Lower leg skin (tissue), 4 donors: ENCODE data around the gene MRPL17. TPM values are rescaled to one million over a fixed set of nuclear protein-coding genes. Genes with fewer than 3 reads are reported as not detected.

ENCODE experiments used
- DNase-seq, 2 donors: peaks; one replicate each; pipeline ENCODE4 v3.0.0-alpha.2; 2019; ENCODE audit warnings: low spot score in 2 of 2
- H3K4me3 ChIP-seq: fragments of 200-600 bp; sonication (generic); 2 replicates; pipeline ENCODE4 v1.5.1; 2017; ENCODE audit warnings: mild to moderate bottlenecking, low read depth; ENCODE audit not compliant: poor library complexity, severe bottlenecking
- POLR2A ChIP-seq, 2 donors: fragments of 450-650 bp; IDR thresholded peaks; one replicate each; pipeline ENCODE4 v1.6.1; 2016 to 2017; ENCODE audit warnings: antibody characterized with exemption in 2 of 2, mild to moderate bottlenecking in 1 of 2, moderate library complexity in 1 of 2
- WGBS, 2 donors: methylation state at CpG; one replicate each; pipeline ENCODE4 v1.1.5; 2018; 5-methylcytosine and 5-hydroxymethylcytosine counted together
- intact Hi-C: fragments of 100-400 bp; cut with DNase I; formaldehyde crosslinking; loops from one replicate; pipeline ENCODE4 v1.15.0; 2023; ENCODE audit warnings: low total_unique reads
- total RNA-seq, 4 donors: library from RNA; depleted of rRNA; stranded (reverse); fragments of >200 nt; gene quantifications; one replicate each; pipeline ENCODE4 v1.1.0, GENCODE V29; 2016
- TF ChIP-seq, protein P1 (sequence below), 3 donors: fragments of 450-650 bp; IDR thresholded peaks; one replicate each; pipeline ENCODE4 v1.5.1; 2016; ENCODE audit warnings: antibody characterized with exemption in 3 of 3, mild to moderate bottlenecking in 3 of 3, moderate library complexity in 2 of 3

Gene MRPL17
- 100 to 1,000 TPM in 1 of 4 donors, 10 to 100 TPM in 3; 16.8 to 115 (median 30.5) TPM for total RNA-seq

DNA sequence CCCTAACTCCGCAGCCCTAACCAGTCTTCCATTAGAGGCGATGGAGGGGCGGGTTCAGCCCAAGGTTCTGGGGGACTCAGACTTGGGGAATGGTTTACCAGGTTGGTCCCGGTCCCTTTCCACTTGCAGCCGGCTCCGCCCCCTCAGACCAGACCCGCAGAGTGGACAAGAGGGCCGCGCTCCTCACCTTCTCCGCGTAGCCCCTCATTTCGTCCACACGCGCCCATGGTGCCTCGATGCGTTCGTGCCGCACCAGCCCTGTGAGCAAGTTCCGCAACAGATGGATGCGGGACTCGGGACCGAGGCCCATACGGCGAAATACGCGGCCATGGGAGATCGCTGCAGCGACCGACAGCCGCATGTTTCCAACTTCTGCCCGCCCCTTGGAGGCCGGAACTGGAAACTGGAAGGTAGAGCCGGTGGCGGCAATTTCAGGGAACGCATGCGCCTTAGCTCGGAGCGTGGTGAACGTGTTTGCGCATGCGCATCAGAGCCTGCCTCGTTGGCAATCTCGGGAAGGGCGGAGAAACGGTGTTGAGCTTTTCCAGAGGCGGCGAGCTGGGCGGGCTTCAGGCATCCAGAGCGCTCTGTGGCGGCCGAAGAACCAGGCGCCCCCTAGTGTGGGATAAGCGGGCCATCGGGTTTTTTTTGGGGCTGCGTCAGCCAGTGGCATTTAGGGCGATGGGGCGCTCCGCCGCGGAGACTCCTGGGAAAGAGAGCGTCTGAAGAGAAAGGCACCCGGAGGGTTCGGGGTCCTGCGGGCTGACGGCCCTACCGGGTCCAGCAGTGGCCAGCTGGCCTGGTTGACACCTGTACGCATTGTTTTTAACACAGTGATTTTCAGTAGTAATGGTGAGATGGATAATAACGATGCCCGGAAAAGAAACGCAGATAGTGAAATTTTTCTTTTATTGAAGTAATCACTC is at the start of gene MRPL17:
Gene MRPL17 (minus strand): TSS at position 405 of the 926 bp plus-strand sequence. CDS start 44 bp downstream, at position 361.
- peak; percentile 99 to 100 for DNase-seq
- intact Hi-C loops, result no loop called here
- 0% methylated on average over 52 to 68 of the region's 70 CpGs for whole genome bisulfite sequencing, 2 donors
- H3K4me3 ChIP-seq, result peak within 1 kb of the TSS; percentile 93
- TF ChIP-seq POLR2A (IDR thresholded peaks at IDR 0.05), result no peak
- TF ChIP-seq, protein P1, sequence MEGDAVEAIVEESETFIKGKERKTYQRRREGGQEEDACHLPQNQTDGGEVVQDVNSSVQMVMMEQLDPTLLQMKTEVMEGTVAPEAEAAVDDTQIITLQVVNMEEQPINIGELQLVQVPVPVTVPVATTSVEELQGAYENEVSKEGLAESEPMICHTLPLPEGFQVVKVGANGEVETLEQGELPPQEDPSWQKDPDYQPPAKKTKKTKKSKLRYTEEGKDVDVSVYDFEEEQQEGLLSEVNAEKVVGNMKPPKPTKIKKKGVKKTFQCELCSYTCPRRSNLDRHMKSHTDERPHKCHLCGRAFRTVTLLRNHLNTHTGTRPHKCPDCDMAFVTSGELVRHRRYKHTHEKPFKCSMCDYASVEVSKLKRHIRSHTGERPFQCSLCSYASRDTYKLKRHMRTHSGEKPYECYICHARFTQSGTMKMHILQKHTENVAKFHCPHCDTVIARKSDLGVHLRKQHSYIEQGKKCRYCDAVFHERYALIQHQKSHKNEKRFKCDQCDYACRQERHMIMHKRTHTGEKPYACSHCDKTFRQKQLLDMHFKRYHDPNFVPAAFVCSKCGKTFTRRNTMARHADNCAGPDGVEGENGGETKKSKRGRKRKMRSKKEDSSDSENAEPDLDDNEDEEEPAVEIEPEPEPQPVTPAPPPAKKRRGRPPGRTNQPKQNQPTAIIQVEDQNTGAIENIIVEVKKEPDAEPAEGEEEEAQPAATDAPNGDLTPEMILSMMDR (IDR thresholded peaks at IDR 0.05), result peak in 1 of 3 donors; percentile 77

GRCh38 chr11:6727971-6728760 is 45.0 kb upstream of the MRPL17 start:
- H3K4me3 ChIP-seq, result no peak overlapping the region
- intact Hi-C loops, result no loop called here
- 74 to 78% methylated on average over 6 of the region's 6 CpGs for WGBS, 2 donors
- TF ChIP-seq, protein P1 (IDR thresholded peaks at IDR 0.05), result no peak
- TF ChIP-seq POLR2A (IDR thresholded peaks at IDR 0.05), result no peak
- DNase-seq, result no peak

DNA sequence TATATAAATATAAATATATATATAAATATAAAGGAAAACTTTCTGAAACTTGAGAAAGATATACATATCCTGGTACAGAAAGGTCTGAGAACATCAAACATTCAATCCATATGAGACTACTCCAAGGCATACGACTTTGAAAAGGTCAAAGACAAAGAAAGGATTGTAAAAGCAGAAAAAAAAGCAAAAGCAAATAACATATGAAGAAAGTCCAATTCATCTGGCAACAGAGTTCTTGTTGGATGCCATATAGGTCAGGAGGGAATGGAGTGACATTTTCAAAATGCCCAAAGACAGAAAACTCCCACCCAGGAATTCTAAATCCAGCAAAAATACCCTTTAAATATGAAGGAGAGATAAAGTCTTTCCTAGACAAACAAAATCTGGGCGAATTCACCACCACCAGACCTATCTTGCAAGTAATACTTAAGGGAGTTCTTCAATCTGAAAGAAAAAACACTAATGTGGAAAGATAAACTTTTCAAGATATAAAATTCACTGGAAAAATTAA is 42.3 kb upstream of the MRPL17 start:
- TF ChIP-seq POLR2A (IDR thresholded peaks at IDR 0.05), result no peak
- TF ChIP-seq, protein P1 (IDR thresholded peaks at IDR 0.05), result no peak
- no peak for DNase-seq
- WGBS, 2 donors, result 67 to 69% methylated on average over 2 of the region's 2 CpGs
- H3K4me3 ChIP-seq, result no peak overlapping the region
- intact Hi-C loops, result no loop called here

DNA sequence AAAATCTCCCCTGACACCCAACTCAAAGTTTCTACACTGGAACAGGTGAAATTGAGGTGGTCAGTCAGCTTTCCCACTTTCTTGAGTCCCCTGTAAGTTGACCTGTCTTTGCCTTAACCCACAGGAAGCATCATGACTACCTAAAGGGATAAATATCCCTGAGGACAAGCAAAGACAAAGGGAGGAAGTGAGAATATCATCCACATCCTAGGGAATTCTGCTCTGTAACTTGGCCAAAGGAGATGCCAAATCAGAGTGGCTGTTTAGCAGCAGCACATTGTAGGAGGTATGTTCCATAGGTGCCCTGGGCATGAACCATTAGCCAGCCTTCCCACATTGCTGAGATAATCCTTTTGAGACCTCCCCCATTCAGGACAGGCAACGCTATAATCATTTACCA is 40.9 kb upstream of the MRPL17 start:
- no peak for DNase-seq
- TF ChIP-seq, protein P1 (IDR thresholded peaks at IDR 0.05), result no peak
- no peak for TF ChIP-seq POLR2A (IDR thresholded peaks at IDR 0.05)
- H3K4me3 ChIP-seq, result no peak overlapping the region
- intact Hi-C loops, result no loop called here
- 74 to 75% methylated on average over 1 of the region's 1 CpG for WGBS, 2 donors

DNA sequence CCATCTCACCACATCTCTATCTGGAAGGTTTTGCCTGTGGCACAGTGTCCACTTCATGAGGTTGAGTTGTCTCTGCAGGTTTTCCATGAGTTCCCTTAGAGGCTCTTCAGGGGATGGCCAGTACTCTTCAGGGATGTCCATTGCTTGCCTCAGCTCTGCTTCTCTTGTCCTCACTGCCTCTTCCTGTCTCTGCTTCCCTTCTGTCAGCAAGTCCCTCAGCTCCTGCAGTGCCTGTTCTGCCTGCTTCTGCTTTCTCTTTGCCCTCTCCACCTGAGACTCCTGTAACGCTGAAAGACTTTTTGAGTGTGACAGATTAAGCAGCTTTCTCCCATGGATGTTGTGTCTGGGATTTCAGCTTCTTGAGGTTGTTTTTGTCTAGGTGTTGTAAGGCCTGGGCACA is 38.2 kb upstream of the MRPL17 start:
- TF ChIP-seq, protein P1 (IDR thresholded peaks at IDR 0.05), result no peak
- TF ChIP-seq POLR2A (IDR thresholded peaks at IDR 0.05), result no peak
- H3K4me3 ChIP-seq, result no peak overlapping the region
- intact Hi-C loops, result no loop called here
- WGBS, 2 donors, result 75 to 79% methylated on average over 1 of the region's 1 CpG
- DNase-seq, result no peak
